Adrenal gland (tissue), 12 donors: ENCODE measurements around the gene PHKG2. TPM values are rescaled to one million over a fixed set of nuclear protein-coding genes. Genes with fewer than 3 reads are reported as not detected.

Experiments
- DNase-seq, 7 donors: peaks; one replicate each; pipeline ENCODE4 v3.0.0-alpha.2; 2019 to 2020
- H3K27ac ChIP-seq, 5 donors: fragments of 200-600 bp; sonication (generic) in 4 of 5; 1 replicate in 3 of 5; 2 replicates in 2 of 5; pipeline versions ENCODE4 v1.5.1 to v1.8.0; 2016 to 2020; ENCODE audit warnings: mild to moderate bottlenecking in 1 of 5
- H3K27me3 ChIP-seq: fragments of 200-600 bp; 2 replicates; pipeline ENCODE4 v1.8.0; 2021
- H3K36me3 ChIP-seq, 2 donors: fragments of 200-600 bp; replicated peaks in 1 of 2; 1 replicate in 1 of 2; 2 replicates in 1 of 2; pipeline versions ENCODE4 v1.5.1 to v1.8.0; 2018 to 2022
- H3K4me1 ChIP-seq, 2 donors: fragments of 200-600 bp; replicated peaks in 1 of 2; 1 replicate in 1 of 2; 2 replicates in 1 of 2; pipeline versions ENCODE4 v1.5.1 to v1.8.0; 2018 to 2021
- H3K4me3 ChIP-seq, 4 donors: fragments of 200-600 bp; sonication (generic) in 3 of 4; one replicate each; pipeline ENCODE4 v1.5.1; 2016 to 2018
- H3K9me3 ChIP-seq, 3 donors: fragments of 200-600 bp; sonication (generic) in 1 of 3; replicated peaks in 1 of 3; 1 replicate in 2 of 3; 2 replicates in 1 of 3; pipeline versions ENCODE4 v1.5.1 to v1.8.0; 2016 to 2021
- CTCF ChIP-seq, 6 experiments: fragments of 450-650 bp in 4 of 6; fragments of 200-600 bp in 2 of 6; sonication (generic) in 1 of 6; IDR thresholded peaks; 1 replicate in 5 of 6; 2 replicates in 1 of 6; pipeline versions ENCODE4 v1.5.1 to v1.8.0; 2016 to 2021; ENCODE audit warnings: antibody characterized with exemption in 6 of 6, mild to moderate bottlenecking in 2 of 6, moderate library complexity in 1 of 6
- POLR2A ChIP-seq, 2 donors: fragments of 450-650 bp; IDR thresholded peaks; one replicate each; pipeline ENCODE4 v1.6.1; 2017; ENCODE audit warnings: antibody characterized with exemption in 2 of 2, mild to moderate bottlenecking in 2 of 2, moderate library complexity in 1 of 2
- WGBS, 4 donors: extraction: QIAGEN DNeasy Blood & Tissue Kit in 2 of 4; methylation state at CpG; one replicate each; pipeline versions ENCODE4 v1.1.5 to v1.1.7; 2013 to 2017; 5-methylcytosine and 5-hydroxymethylcytosine counted together
- intact Hi-C, 2 donors: fragments of 100-400 bp; cut with DNase I; formaldehyde crosslinking; loops; one replicate each; pipeline versions ENCODE4 v1.14.1 to v1.15.0; 2022 to 2023
- polyA plus RNA-seq, 3 donors: library from polyadenylated mRNA; stranded (reverse); fragments of 200-250 nt in 2 of 3; fragments of 350-450 nt in 1 of 3; fragmentation: Illumina TruSeq in 1 of 3; extraction: RNeasy Lipid Tissue Mini Kit (QIAGEN cat#74804) in 1 of 3; gene quantifications; one replicate each; pipeline ENCODE4 v1.2.3, GENCODE V29; 2013 to 2014
- total RNA-seq, 9 donors: library from RNA; depleted of rRNA in 4 of 9; stranded (reverse); fragments of >200 nt in 4 of 9; fragments of 120-200 nt in 1 of 9; fragmentation: NEBNext Ultra II Directional in 1 of 9; extraction: Animal tissue kit (Norgen Biotek cat#: 25700) in 1 of 9; gene quantifications; one replicate each; pipeline versions ENCODE4 v1.1.0 to v1.2.4, GENCODE V29; 2013 to 2023
- donor health status: healthy with polysubstance abuse.
- donor health status: Bipolar disorder and iron deficiency.
- donor health status: DM: yes; HTN: yes; CAD: no.
- donor health status: DM: no; HTN: no; CAD: no.
- donor health status: DM: no; HTN: no; CAD: no.
- donor health status: DM: yes; HTN: yes; CAD: no.

Gene PHKG2
- total and polyA plus RNA-seq, 12 donors, result 18.7 to 82.8 (median 35.2) TPM

GRCh38 chr16:30710971-30711370 is 37.3 kb upstream of the PHKG2 start:
- no peak for DNase-seq
- intact Hi-C loops, result no loop called here
- H3K27me3 ChIP-seq, result no peaks in the 10 kb centered on the region
- no peak overlapping the region for H3K27ac ChIP-seq
- no peak overlapping the region for H3K4me3 ChIP-seq
- H3K36me3 ChIP-seq, result peaks cover 0 to 100% of the 10 kb centered on the region in 2 donors
- no peaks in the 10 kb centered on the region for H3K9me3 ChIP-seq
- whole genome bisulfite sequencing, 4 donors, result 81 to 93% (median 85%) methylated on average over 4 of the region's 4 CpGs
- H3K4me1 ChIP-seq, result peaks cover 0 to 21% of the 10 kb centered on the region in 2 donors
- TF ChIP-seq CTCF (IDR thresholded peaks at IDR 0.05) (no peak), POLR2A (IDR thresholded peaks at IDR 0.05) (no peak)

- no peak for DNase-seq
- no peak overlapping the region for H3K27ac ChIP-seq
- H3K36me3 ChIP-seq, result peaks cover 0 to 100% of the 10 kb centered on the region in 2 donors
- peaks cover 0 to 23% of the 10 kb centered on the region in 2 donors for H3K4me1 ChIP-seq
- no peaks in the 10 kb centered on the region for H3K9me3 ChIP-seq
- no peaks in the 10 kb centered on the region for H3K27me3 ChIP-seq
- no peak overlapping the region for H3K4me3 ChIP-seq
- 88 to 100% (median 96%) methylated on average over 1 of the region's 1 CpG for whole genome bisulfite sequencing, 4 donors
- TF ChIP-seq POLR2A (IDR thresholded peaks at IDR 0.05) (no peak), CTCF (IDR thresholded peaks at IDR 0.05) (no peak)
- intact Hi-C loops, result no loop called here
These were observed 36.5 kb upstream of the PHKG2 start for GRCh38 chr16:30711712-30712111.

GRCh38 chr16:30715750-30716445 is 32.3 kb upstream of the PHKG2 start:
- H3K36me3 ChIP-seq, result peaks cover 0 to 99% of the 10 kb centered on the region in 2 donors
- intact Hi-C loops, result no loop called here

GRCh38 chr16:30720086-30720485 is 28.1 kb upstream of the PHKG2 start:
- Histone ChIP-seq H3K27ac (no peak overlapping the region), H3K9me3 (no peaks in the 10 kb centered on the region), H3K27me3 (no peaks in the 10 kb centered on the region), H3K4me3 (no peak overlapping the region), H3K36me3 (peaks cover 0 to 99% of the 10 kb centered on the region in 2 donors), H3K4me1 (peaks cover 10 to 19% of the 10 kb centered on the region in 2 donors)
- WGBS, 4 donors, result 79 to 84% (median 82%) methylated on average over 11 of the region's 11 CpGs
- peak in 1 of 7 donors; percentile 13 for DNase-seq
- intact Hi-C loops, result no loop called here
- TF ChIP-seq POLR2A (IDR thresholded peaks at IDR 0.05), result no peak
- TF ChIP-seq CTCF (IDR thresholded peaks at IDR 0.05), result no peak

More at GRCh38 chr16:30715750-30716445, 32.3 kb upstream of the PHKG2 start:
- 78 to 86% (median 84%) methylated on average over 17 of the region's 17 CpGs for WGBS, 4 donors
- peak overlapping the region; percentile 2 to 66 (median 49) for H3K27ac ChIP-seq
- H3K9me3 ChIP-seq, result no peaks in the 10 kb centered on the region
- no peaks in the 10 kb centered on the region for H3K27me3 ChIP-seq
- TF ChIP-seq CTCF (IDR thresholded peaks at IDR 0.05), result no peak
- TF ChIP-seq POLR2A (IDR thresholded peaks at IDR 0.05), result no peak
- no peak overlapping the region for H3K4me3 ChIP-seq
- peak in 1 of 7 donors; percentile 13 for DNase-seq
- H3K4me1 ChIP-seq, result peaks cover 0 to 26% of the 10 kb centered on the region in 2 donors
